HG03432 (cell line): ENCODE data around the gene PHLDB3.

Experiments
- ATAC-seq: cut with Tn5 transposase; IDR thresholded peaks from one replicate; pipeline ENCODE4 v1.9.1; 2021; ENCODE audit warnings: mild to moderate bottlenecking, moderate library complexity; ENCODE audit not compliant: unreplicated experiment

Gene PHLDB3

DNA sequence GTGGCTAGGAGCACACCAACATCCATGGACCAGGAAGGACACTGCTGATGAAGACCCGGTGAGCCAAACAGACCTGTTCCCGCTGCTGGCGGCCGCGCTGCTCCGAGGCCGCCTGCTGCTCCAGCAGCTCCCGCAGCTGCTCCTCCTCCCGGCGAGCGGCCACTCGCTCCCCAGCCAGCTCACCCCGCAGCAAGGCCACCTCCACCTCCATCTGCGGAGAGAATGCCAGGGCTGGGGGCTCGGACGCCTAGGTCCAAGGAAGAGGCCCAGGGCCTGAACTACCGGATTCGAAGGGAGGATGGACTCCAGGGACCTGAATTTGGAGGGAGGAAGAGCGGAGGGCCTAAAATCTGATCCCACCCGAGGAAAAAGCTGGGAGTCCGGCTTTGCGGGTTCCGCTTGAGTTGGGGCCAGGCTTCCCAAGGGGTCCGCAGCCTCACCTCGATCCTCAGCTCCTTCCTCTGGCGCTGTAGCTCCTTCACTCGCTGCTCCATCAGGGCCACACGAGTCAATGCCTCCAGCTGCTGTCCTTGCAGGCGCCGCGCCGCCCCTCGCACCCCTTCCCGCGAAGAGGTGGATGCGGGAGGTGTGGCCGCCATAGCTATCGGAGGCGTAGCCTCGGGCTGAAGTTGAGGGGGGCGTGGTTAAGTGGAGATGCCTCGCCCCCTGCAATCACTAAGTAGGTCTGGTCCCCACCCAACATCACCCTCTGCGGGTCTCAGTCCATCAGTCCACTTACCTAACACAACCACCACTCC lies 2.7 kb downstream of the PHLDB3 start:
- ATAC-seq: no peak

DNA sequence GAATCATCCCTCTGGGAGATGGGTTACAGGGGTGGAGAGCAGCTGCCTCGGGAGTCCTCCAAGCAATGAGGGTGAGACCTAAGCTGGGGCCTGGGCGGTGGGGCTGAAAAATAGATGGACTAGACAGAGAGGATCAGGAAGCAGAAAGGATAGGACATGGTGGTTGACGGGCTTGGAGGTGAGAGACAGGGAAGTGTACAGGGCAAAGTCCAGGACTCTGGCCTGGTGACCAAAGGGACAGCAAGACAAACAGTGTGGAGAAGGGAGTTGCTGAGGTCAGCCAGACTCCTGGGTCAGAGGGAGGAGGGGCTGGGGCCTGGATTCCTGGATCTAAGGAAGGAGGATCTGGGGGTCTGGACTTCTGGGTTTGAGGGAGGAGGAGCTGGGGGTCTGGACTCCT lies 5.5 kb downstream of the PHLDB3 start:
- no peak for ATAC-seq

DNA sequence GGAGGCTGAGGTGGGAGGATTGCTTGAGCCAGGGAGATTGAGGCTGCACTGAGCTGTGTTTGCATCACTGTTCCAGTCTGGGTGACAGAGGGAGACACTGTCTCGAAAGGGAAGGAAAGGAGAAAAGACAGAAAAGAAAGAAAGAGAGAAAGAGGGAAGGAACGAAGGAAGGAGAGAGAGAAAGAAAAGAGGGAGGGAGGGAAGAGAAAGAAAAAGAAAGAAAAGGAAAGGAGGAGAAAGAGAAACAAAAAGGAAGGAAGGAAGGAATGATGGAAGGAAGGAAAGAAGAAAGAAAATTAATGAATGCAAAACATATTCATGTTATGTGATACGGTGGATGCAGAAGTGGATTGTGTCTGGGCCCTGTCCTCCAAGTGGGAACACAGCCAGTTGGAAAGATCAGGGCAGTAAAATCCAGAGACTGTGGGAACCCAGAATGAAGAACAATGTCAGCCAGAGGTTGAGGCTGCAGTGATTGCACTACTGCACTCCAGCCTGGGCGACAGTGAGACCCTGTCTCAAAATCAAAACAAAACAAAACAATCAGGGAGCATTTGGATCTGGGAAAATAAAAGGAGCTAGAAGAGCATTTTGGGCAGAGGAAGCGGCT lies 6.2 kb downstream of the PHLDB3 start:
- ATAC-seq: no peak

DNA sequence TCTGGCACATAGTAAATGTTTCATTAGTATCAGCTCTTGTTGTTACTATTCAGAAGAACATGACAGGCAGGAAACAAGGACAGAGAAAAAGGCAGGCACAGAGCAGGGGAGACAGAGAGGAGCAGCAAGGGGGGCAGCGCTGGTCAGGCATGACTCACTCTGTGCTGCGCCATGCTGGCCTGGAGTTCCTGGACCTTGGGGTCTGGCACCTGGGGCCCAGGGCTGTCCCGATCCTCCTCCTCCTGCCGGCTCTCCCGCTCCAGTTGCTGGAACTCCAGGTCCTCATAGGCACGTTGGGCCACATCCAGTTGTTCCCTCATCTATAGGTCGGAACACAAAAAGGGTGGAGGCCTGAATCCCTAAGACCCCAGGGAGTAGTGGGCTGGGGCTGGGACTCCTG lies 7.6 kb downstream of the PHLDB3 start:
- no peak for ATAC-seq

DNA sequence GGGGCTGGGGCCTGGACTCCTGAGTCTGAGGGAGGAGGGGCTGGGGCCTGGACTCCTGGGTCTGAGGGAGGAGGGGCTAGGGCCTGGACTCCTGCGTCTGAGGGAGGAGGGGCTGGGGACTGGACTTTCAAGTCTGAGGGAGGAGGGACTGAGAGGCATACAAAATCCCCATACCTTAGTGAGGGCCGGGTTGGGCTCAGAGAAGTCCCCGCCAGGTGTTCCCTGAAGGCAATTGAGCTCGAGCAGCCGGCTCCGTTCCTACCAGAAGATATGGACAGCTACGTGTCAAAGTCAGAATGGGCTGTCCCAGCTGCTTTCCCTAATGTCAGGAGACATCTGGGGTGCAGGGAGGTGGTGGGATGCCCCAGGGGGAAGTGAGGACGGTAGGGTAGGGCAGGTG lies 9.5 kb downstream of the PHLDB3 start:
- no peak for ATAC-seq

DNA sequence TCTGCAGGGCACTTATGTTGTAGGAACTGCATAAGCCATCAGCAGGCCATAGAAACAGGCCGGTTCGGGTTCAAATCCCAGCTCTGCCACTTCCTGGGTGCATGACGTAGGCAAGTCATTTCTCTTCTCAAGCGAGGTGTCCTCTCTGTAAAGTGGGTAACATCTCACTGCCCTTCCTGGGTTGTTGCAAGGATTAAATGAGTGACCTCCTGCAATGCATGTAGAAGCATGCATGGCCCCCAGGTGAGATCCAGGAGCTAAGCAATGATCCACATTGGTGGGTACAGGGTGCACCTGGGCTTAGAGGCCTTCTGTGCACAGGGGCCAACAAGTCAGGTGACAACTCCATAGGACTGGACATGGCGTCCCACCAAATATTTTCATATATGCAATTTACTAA lies 13.8 kb downstream of the PHLDB3 start:
- ATAC-seq: no peak

DNA sequence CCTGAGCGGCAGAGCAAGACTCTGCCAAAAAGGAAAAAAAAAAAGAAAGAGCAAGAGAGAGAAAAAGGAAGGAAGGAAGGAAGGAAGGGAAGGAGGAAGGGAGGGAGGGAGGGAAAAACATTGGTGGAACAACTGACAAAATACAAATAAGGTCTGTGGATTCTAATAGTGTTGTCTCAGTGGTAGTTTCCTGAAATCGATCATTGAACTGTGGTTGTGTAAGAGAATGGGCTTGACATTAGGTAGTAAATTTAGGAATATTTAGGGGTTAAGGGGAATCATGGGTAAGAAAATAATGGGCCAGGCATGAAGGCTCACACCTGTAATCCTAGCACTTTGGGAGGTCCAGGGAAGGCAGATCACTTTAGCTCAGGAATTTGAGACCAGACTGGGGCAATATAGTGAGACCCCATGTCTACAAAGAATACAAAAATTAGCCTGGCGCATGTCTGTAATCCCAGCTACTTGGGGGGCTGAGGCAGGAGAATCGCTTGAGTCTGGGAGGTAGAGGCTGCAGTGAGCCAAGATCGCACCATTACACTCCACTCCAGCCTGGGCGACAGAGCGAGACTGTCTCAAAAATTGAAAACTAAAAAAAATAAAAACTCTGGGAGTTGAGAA lies 14.5 kb downstream of the PHLDB3 start:
- ATAC-seq: no peak

DNA sequence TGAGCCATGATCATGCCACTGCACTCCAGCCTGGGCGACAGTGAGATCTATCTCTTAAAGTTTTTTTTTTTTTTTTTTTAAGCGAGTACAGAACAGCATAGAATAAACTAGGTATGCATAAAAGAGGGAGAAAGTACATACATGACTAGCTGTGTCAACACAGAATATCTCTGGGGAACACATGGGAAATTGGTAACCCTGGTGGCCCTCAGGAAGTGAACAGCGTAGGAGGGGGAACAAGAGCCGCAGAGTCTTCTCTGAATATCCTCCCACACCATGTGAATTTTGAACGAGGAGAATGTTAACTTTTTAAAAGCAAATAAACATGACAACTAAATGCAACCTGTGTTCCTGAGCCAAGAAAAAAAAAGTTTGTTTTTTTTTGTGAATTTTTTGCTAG lies 15.2 kb downstream of the PHLDB3 start:
- ATAC-seq: no peak

DNA sequence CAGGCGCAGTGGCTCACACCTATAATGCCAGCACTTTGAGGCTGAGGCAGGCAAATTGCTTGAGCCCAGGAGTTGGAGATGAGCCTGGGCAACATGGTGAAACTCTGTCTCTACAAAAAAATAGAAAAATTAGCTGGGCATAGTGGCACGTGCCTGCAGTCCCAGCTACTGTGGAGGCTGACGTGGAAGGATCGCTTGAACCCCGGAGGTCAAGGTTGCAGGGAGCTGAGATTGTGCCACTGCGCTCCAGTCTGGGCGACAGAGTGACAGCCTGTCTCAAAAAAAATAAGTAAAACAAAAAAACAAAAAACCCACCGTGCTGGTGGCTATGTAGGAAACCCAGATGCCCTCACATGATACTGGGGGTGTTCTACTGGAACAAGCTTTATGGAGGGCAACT lies 16.4 kb downstream of the PHLDB3 start:
- no peak for ATAC-seq

DNA sequence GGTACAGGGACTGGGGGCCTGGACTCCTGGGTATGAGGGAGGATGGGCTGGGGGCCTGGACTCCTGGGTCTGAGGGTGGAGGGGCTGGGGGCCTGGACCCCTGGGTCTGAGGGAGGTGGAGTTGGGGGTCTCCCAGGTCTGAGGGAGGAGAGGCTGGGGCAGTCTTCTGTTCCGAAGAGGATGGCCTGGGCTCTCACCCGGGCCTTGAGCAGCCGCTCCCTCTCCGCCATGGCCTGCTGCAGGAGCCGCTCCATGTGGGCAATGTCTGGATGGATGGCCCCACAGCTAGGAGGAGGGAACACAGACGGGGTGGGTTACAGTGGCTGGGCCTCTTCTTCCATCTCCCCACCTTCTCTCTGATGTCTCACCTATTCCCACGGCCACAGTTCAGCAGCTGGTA lies 18.1 kb downstream of the PHLDB3 start:
- no peak for ATAC-seq

DNA sequence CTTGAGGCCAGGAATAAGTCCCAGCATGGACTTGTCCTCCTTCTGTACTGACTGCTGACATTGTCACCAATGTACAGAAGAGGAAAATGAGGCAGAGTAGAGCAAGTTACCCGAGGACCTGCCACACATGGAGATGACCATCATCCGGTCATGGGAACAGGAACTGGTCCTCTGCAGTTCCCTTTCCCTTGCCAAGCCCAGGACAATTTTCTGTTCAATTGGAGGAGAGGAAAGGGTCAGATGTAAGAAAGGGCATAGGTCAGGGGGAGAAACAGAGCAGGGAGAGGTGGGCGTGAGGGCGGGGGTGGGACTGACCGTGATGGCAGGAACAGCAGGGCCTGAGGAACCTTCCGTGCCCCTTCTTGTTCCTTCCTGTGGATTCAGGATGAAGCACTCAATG lies 18.6 kb downstream of the PHLDB3 start:
- no peak for ATAC-seq

DNA sequence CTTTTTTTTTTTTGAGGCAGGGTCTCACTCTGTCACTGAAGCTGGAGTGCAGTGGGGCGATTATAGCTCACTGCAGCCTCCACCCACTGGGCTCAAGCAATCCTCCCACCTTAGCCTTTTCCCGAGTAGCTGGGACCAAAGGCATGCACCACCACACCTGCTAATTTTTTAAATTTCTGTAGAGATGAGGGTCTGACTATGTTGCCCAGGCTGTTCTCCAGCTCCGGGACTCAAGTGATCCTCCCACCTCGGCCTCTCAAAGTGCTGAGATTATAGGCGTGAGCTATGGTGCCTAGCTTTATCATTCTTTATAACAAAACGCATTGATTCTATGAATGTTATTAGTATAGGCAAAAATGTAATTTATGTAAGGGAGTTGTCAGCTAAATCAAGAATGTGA lies 21.3 kb downstream of the PHLDB3 start:
- no peak for ATAC-seq

DNA sequence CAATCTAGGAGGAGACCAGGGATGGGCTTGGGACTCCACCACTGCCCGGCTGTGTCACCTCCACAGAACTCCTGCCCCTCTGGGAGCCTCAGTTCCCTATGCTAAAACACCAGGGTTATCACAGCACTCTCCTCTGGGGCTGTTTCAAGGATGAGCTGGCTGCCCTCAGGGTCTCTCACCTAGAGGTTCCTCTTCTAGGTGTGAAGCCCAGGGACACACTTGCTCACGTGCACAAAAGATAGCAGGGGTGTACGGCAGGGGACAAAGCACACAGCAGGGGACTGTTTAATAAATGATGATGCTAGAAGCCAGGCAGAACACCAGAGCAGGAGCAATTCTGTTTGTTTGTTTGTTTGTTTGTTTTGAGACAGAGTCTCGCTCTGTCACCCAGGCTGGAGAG lies 22.4 kb downstream of the PHLDB3 start:
- no peak for ATAC-seq

DNA sequence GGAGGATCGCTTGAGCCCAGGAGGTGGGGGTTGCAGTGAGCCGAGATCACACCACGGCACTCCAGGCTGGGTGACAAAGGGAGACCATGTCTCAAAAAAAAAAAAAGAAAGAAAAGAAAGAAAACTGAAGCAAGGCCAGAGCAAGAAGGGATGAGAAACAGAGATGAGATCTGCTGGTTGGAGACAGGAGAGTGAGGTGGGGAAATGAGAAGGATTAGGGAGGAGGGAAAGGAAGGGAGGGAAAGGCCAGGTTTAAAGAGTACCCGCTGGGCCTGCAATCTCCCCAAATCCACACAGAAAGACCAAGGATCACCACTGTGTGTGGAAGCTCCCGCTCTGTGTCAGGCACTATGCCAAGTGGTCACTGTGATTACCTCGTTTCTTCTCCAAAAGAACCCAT lies 22.8 kb downstream of the PHLDB3 start:
- ATAC-seq: no peak

DNA sequence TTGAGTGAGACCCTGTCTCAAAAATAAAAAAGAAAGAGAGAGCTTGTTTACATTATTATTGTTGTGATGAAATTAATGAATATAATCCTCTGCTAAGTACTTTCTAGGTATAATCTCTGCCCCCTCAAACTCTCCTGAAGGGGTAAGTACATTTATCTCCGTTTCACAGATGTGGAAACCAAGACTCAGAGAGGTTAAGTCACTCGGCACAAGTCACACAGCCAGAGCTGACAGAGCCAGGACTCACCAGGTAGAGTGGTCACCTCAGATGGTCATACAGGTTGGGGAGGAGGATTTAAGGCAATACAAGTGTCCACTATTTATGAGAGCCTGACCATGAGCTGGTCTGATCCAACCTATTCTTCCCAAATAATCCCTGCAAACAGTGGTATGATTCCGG lies 24.0 kb downstream of the PHLDB3 start:
- no peak for ATAC-seq

DNA sequence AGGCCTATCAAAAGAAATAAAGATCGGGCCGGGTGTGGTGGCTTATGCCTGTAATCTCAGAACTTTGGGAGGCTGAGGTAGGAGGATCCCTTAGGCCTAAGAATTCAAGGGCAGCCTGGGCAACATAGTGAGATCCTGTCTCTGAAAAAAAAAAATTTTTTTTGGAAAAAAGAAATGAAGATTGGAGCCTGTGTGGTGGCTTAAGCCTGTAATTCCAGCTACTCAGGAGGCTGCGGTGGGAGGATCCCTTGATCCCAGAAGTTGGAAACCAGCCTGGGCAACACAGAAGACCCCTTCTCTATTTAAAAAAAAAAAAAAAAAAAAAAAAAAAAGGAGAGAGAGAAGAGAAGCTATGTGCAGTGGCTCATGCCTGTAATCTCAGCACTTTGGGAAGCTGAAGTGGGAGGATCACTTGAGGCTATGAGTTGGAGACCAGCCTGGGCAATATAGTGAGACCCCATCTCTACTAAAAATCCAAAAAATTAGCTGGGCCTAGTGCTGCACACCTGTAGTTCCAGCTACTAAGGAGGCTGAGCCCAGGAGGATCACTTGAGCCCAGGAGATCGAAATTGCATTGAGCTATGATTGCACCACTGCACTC lies 24.5 kb downstream of the PHLDB3 start:
- ATAC-seq: no peak

DNA sequence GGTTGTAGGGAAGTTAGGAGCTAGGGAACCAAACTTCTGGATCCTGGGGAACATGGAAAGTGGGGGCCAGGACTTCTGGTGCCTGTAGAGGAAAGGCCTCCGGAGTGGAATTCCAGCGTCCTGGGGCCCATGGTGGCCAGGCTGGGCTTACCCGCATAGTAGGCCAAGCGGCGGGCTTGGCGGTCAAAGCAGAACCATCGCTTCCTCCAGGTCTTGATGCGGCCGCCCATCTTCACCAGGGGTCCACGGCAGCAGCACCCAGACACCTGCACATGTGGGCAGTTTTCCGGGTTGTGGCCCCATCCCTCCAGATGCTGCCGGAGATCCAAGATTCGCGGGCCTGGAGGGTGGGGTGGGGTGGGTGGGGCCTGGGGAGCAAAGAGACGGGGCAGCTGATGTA lies 25.3 kb downstream of the PHLDB3 start:
- ATAC-seq: no peak

DNA sequence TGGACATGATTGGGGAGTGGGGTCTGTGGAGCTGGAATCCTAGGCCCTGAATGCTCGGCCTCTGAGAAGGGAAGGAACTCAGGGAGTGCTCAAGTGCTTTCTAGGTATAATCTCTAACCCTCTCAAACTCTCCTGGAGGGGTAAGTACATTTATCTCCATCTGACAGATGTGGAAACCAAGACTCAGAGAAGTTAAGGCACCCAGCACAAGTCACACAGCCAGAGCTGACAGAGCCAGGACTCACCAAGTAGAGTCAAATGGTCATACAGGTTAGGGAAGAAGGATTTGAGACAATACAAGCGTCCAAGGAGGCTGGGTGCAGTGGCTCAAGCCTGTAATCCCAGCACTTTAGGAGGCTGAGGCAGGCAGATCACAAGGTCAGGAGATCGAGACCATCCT lies 26.2 kb downstream of the PHLDB3 start:
- no peak for ATAC-seq

DNA sequence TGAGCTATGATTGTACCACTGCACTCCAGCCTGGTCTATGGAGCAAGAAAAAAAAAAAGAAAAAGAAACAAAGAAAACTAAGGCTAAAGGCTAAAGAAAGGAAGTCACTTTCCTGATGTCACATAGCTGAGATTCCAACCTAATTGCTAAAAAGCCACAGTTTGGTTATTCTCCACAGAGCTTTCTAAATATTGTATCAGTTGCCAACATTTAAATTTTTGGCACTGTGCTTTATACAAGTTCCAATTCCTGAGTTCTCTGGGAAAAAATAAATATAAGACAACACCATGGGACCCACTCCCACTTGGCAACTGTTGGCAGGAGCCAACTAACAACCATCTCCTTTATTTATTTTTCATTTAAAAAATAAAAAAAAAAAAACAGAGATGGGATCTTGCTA lies 27.9 kb downstream of the PHLDB3 start:
- no peak for ATAC-seq

DNA sequence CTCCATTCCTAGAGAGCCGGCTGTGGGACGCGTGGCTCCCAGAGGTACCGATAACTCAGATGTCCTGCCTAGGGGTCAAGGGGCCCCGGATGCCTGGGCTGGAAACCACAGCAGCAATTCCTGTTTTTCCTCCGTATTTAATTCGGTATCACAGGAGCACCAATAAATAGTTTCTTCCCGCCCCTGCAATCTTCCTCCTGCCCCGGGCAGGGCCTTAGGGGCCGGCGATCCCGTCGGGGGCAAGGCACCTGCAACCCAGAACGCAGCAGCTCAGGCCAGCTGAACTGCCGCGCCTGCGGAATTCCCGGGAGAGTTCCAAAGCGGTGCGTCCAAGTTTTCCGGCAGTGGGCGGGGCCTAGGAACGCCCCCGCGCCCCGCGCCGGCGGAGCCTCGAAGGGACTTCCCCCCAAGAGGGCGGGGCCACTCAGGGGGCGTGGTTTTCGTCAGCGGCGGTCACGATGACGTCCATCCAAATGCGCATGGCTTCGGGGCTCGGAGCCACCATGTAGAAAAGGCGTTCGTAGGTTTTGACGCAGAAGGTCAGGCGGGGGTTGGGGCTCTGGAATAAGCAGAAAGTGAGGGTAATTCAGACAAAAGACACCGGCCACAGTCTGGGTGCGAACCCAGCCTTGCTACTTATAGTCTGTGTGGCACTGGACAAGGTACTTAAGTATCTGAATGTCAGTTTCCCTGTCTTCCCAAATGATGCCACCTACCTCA lies 29.4 kb downstream of the PHLDB3 start:
- peak; percentile 74 for ATAC-seq

DNA sequence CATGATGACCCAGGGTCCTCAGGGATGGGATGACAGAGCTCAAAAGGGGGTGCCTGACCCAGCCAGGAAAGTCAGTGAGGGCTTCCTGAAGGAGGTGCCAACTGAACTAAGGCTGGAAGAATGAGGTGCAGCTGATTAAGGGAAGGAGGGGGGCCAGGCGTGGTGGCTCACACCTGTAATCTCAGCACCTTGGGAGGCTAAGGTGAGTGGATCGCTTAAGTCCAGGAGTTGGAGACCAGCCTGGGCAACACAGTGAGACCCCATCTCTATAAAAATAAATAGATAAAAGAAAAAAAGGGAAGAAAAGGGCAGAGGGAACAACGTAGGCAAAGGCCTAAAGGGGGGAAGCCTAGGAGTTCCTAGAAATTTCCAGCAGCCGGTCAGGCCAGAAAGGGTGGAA lies 30.1 kb downstream of the PHLDB3 start:
- ATAC-seq: no peak
